GM03348 (cell line): Measurements from ENCODE around the gene CDC20B.
A peak's percentile ranks its signal among the peaks of the same experiment; 100 is the strongest.

Experiments
- DNase-seq: peaks from one replicate; pipeline ENCODE4 v3.0.0; 2012; ENCODE audit warnings: low spot score

Gene CDC20B

GRCh38 chr5:55172937-55173686 lies at the start of gene CDC20B:
TSS of gene CDC20B (minus strand) at chr5:55173177. CDS start at chr5:55173000, 177 bp downstream.
- peak; percentile 98 for DNase-seq

GRCh38 chr5:55222092-55222984 lies 49.4 kb upstream of the CDC20B start:
- DNase-seq: no peak

- DNase-seq: peak; percentile 45
These were observed 47.6 kb upstream of the CDC20B start for GRCh38 chr5:55220433-55221185.

- no peak for DNase-seq
These were observed 46.8 kb upstream of the CDC20B start for GRCh38 chr5:55219770-55220169.

- no peak for DNase-seq
These were observed 46.0 kb upstream of the CDC20B start for GRCh38 chr5:55218967-55219366.

GRCh38 chr5:55211184-55211874 lies 38.4 kb upstream of the CDC20B start:
- no peak for DNase-seq

GRCh38 chr5:55205001-55205400 lies 32.0 kb upstream of the CDC20B start:
- DNase-seq: no peak

GRCh38 chr5:55191165-55191564 lies 18.2 kb upstream of the CDC20B start:
- no peak for DNase-seq

GRCh38 chr5:55188656-55189540 lies 15.9 kb upstream of the CDC20B start:
- no peak for DNase-seq

- DNase-seq: no peak
These were observed 14.4 kb upstream of the CDC20B start for GRCh38 chr5:55187370-55187769.

- no peak for DNase-seq
These were observed 7.0 kb upstream of the CDC20B start for GRCh38 chr5:55180016-55180415.

- DNase-seq: no peak
These were observed 4.1 kb upstream of the CDC20B start for GRCh38 chr5:55177078-55177477.

GRCh38 chr5:55176176-55176818 lies 3.3 kb upstream of the CDC20B start:
- DNase-seq: peak; percentile 43

GRCh38 chr5:55175781-55176175 lies 2.8 kb upstream of the CDC20B start:
- no peak for DNase-seq

GRCh38 chr5:55173687-55174230 lies 782 bp upstream of the CDC20B start:
- DNase-seq: no peak

GRCh38 chr5:55172051-55172899 lies 702 bp downstream of the CDC20B start:
- peak; percentile 81 for DNase-seq

- no peak for DNase-seq
These were observed 1.5 kb downstream of the CDC20B start for GRCh38 chr5:55171471-55171870.

GRCh38 chr5:55162666-55163065 lies 10.3 kb downstream of the CDC20B start:
- DNase-seq: no peak
